Putamen (tissue), 1 donor: ENCODE data around the gene ALOX15.
"Not testable (repeated sequence)": the region's sequence is repeated elsewhere in the genome, so short reads cannot be mapped to it uniquely, and the experiment has no call there.

Experiments used
- DNase-seq: peaks from one replicate; pipeline ENCODE4 v3.0.0-alpha.2; 2016; ENCODE audit warnings: low spot score

Gene ALOX15

DNA sequence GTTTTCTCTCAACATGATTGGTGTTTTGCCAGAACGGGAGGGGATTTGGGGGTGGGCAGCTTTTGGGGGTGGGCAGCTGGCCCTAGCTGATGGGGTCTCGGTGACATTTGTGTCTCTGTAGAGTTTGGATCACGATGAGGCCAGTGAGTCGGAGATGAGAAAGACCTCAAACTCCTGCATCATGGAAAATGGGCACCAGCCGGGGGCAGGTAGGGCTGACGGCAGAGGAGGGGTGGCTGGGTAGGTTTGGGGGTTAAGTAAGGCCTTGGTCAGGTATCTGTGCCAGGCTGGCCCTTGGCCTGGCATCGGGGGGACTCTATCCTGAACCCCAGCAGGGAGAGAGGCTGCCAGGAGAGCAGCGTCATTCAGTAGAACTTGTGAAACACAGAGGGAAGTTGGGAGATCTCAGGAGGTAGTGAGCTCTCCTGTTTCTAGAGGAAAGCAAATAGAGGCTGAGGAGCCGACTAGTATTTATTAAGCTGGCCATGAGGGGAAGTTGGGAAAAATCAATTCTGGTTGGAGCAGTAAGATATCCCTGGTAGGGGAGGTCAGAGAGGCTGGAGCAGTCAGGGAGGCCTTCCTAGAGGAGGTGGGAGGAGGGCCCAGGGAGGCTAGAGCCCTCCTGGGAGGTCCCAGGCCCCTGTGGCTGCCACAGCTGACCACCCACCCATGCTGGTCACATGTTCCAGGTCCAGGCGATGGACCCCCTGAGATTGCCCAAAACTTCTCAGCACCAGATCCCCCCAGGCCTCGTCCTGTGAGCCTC lies 49.1 kb downstream of the ALOX15 start:
- no peak for DNase-seq

DNA sequence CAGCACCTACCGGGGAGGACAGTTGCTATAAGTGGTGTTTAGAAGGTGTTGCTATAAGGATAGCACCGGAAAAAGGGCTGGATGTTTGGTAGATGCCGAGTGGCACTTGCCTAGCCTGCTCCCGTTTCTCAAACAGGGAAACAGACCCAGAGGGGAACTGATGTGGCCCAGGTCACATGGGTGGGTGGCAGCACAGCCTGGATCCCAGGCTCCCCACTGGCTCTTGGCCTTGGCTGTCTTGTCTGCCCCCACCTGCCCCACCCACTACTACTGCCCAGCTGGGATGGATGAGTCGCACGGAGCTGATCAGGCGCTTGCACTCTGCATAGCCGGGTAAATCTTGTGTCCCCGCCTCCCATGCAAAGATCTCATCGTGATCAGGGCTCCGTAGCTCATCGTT lies 49.9 kb downstream of the ALOX15 start:
- no peak for DNase-seq

- no peak for DNase-seq
Observed at GRCh38 chr17:4590981-4591453, 50.5 kb downstream of the ALOX15 start.

GRCh38 chr17:4590042-4590441 lies 51.4 kb downstream of the ALOX15 start:
- not testable (repeated sequence) for DNase-seq

- DNase-seq: no peak
Observed at GRCh38 chr17:4588898-4589625, 52.4 kb downstream of the ALOX15 start.

DNA sequence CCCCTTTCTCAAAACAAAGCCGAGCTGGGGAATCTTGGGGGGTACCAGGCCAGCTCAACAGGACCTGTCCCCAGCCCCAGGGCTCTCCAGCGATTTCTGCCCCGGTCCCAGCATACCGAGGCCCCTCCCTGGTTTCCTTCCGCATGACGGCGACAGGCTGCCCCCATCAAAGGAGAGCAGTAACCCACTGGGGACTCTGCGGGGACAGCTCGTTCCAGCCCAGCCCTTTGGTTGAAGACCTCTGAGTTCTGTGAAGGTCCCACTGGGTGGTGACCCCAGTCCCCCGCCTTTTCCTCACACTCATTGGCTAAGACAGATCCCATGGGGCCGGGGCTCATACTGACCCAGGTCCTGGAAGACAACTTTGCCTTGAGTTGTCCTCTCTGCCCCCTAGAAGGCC lies 53.1 kb downstream of the ALOX15 start:
- no peak for DNase-seq

- no peak for DNase-seq
Observed at GRCh38 chr17:4587803-4588202, 53.7 kb downstream of the ALOX15 start.

DNA sequence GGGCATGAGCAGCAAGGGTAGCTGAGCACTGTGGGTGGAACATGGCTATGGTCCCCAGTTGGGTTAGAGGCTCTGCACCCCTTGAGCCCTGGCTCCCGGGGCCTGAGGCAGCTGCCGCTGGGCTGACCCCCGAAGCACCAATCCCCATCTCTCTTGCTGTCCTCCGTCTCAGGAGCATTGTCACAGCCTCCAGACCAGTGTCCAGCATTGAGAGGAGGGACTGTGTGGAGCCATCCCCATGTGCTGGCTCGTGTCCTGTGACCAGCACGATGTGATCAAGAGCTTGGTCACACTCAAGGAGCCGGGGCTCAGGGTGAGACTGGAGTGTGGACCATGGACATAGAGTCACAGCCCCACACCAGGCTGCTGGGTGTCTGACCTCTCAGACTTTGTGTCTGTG lies 54.3 kb downstream of the ALOX15 start:
- no peak for DNase-seq

DNA sequence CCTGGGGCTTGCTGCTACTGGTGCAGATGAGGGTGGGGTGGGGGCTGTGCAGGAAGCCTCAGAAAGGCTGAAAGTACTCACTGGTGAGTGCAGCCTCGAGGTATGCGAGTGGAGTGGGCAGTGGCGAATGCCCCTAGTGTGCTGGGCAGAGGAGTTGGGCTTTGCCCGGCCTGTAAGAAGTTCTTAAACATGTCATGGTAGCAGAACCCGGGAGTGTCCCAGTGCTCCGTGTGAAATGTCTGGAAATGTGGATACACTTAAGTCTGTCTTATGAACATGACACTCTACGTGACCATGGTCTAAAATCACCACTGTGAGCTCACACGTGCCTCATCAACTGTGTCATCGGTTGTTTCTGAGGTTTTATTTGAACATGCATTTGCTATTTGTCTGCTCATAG lies 55.4 kb downstream of the ALOX15 start:
- no peak for DNase-seq

- DNase-seq: no peak
Observed at GRCh38 chr17:4585638-4585994, 55.9 kb downstream of the ALOX15 start.

DNA sequence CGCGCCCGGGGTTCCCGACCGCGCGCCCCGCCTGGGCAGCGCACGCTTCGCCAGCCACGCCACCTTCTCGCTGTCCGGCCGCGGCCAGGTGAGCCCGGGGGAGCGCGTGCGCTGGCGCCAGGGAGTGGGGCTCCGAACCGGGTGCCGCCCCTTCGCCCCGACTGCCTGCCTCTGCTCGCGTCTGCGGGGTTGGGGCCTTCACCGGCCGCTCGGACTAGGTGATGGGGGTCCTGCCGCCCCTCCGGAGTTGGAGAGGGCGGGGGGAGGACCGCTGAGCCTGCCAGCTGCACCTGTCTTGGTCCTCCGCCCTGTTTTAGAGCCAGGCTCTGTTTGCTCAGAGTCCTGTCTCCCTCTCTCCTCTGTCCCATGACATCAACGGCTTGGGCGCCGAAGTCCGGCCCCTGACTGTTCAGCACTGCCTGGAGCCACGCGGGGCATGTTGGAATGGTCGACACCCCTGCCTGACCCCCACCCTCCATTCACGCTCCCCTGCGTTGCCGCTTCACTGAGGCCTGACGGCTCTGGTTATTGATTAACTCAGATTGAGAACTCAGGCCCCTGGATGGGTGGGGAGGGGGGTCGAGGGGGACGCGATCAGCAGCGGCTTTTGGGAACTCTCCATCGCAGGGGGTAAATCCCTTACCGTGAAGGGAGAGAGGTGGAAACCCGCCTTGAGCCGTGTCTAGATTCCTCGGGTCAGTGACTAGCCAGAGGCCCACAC lies 56.4 kb downstream of the ALOX15 start:
- no peak for DNase-seq

DNA sequence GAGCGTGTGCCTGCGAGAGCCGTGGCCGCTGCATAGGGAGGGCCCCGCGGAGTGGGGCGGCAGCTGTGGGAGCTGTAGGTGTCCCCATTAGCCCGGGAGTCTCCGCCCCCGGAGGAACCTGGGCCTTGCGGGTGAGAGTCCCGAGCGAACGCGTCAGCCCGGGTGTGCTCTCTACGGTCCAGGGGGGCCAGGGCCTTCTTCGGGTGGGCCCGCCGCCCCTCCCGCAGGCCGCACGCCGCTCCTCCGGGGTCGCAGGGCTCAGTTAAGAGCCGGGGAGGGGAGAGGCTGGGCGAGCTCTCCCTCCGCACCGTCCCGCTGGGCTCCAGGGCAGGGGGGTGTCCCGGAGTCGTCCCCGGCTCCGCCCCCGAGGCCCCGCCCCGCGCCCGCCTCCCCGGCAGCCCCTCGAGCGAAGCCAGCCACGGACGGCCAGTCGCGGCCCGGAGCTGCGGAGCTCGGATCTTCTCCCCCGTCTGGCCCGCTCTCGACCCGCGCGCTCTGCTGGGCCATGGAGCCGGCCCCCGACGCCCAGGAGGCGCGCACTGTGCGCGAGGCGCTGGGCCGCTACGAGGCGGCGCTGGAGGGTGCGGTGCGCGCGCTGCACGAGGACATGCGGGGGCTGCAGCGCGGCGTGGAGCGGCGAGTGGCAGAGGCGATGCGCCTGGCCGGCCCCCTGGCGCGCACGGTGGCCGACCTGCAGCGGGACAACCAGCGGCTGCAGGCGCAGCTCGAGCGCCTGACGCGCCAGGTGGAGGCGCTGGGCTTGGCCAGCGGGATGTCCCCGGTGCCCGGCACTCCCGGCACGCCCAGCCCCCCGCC lies 57.2 kb downstream of the ALOX15 start, which contains the start of gene SMTNL2:
Gene SMTNL2 (plus strand): TSS at position 429 of the 816 bp plus-strand sequence. CDS start 77 bp downstream, at position 506.
- no peak for DNase-seq

DNA sequence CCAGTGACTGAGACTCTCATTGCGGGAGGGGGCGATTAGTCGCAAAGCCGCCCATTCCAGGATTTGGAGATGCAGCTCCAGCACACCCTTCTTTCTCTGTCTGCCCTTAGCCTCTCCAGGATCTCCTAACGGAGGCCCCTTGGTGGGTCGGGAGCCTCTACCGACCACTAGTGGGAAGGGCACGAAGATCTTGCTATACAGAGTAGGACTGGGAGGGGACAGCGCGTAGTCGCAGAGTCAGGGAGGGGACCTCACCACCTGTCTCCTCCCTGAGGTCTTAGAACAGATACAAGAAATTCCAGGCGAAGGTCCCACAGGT lies 57.7 kb downstream of the ALOX15 start:
- no peak for DNase-seq

- DNase-seq: no peak
Observed at GRCh38 chr17:4583206-4583605, 58.3 kb downstream of the ALOX15 start.

DNA sequence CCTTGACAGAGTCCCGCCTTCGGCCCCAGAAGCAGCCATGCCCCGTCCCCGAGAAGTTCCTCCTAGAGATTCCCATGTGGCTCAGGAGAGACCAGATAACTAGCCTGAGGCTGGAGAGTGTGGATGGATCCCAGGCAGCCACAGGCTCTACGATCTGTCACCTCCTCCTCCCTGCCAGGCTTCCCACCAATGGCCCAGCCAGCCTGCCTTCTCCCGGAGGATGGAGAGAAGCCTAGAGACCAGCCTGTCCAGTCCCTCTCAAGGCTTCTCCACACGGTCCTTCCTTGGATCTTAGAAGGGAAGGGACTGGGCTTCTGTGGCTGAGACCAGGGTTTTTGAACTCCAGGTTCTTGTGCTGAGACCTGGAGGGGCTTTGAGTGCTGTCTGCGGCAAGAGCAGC lies 58.8 kb downstream of the ALOX15 start:
- no peak for DNase-seq

- DNase-seq: no peak
Observed at GRCh38 chr17:4582101-4582501, 59.4 kb downstream of the ALOX15 start.
